Measurements from ENCODE around the gene NPLOC4.
A peak's percentile ranks its signal among the peaks of the same experiment; 100 is the strongest.

NPLOC4 gene

GRCh38 chr17:81672954-81673353 lies 36.0 kb upstream of the NPLOC4 start:
- ATAC-seq (replicated peaks) = no peak
- H3K4me3 Mint-ChIP-seq = no peak overlapping the region
- H3K9me3 Mint-ChIP-seq = no peaks in the 10 kb centered on the region

GRCh38 chr17:81672504-81672903 lies 35.6 kb upstream of the NPLOC4 start:
- peaks cover 45 to 50% of the 10 kb centered on the region in 2 donors for H3K36me3 Mint-ChIP-seq
- no peak overlapping the region for H3K27ac Mint-ChIP-seq
- no peaks in the 10 kb centered on the region for H3K9me3 Mint-ChIP-seq
- H3K4me1 Mint-ChIP-seq = peaks cover 19 to 50% of the 10 kb centered on the region in 2 donors
- H3K27me3 Mint-ChIP-seq = no peaks in the 10 kb centered on the region
- ATAC-seq (replicated peaks) = no peak
- no peak overlapping the region for H3K4me3 Mint-ChIP-seq
- no peak for DNase-seq

More at GRCh38 chr17:81672954-81673353, 36.0 kb upstream of the NPLOC4 start:
- no peak for DNase-seq
- no peak overlapping the region for H3K27ac Mint-ChIP-seq
- no peaks in the 10 kb centered on the region for H3K27me3 Mint-ChIP-seq
- H3K36me3 Mint-ChIP-seq = peaks cover 40 to 48% of the 10 kb centered on the region in 2 donors
- peaks cover 14 to 45% of the 10 kb centered on the region in 2 donors for H3K4me1 Mint-ChIP-seq

GRCh38 chr17:81667754-81668153 lies 30.8 kb upstream of the NPLOC4 start:
- ATAC-seq (replicated peaks) (no peak), DNase-seq (no peak)
- H3K4me1 Mint-ChIP-seq = peaks cover 21 to 43% of the 10 kb centered on the region in 2 donors
- H3K36me3 Mint-ChIP-seq = peaks cover 46 to 63% of the 10 kb centered on the region in 2 donors
- peak overlapping the region; percentile 90 for H3K4me3 Mint-ChIP-seq
- H3K9me3 Mint-ChIP-seq = no peaks in the 10 kb centered on the region
- H3K27me3 Mint-ChIP-seq = no peaks in the 10 kb centered on the region
- peak overlapping the region; percentile 96 for H3K27ac Mint-ChIP-seq

- no peaks in the 10 kb centered on the region for H3K9me3 Mint-ChIP-seq
- peak within 1 kb of the TSS; percentile 90 for H3K4me3 Mint-ChIP-seq
- H3K4me1 Mint-ChIP-seq = peaks cover 21 to 38% of the 10 kb centered on the region in 2 donors
- DNase-seq = peak; percentile 94
- H3K36me3 Mint-ChIP-seq = peaks cover 35 to 55% of the 10 kb centered on the region in 2 donors
- H3K27ac Mint-ChIP-seq = peak within 1 kb of the TSS; percentile 96
- peak; percentile 94 to 96 for ATAC-seq (replicated peaks)
- no peaks in the 10 kb centered on the region for H3K27me3 Mint-ChIP-seq
These were observed 29.7 kb upstream of the NPLOC4 start, which contains the start of the genes CCDC137 and OXLD1 for GRCh38 chr17:81666342-81667191. Gene CCDC137, plus strand, starts transcription at chr17:81666737. Its CDS starts 30 bp downstream, at chr17:81666767. Gene OXLD1, minus strand, starts transcription at chr17:81666605. Its CDS starts 28 bp downstream, at chr17:81666577.

GRCh38 chr17:81666092-81666341 lies 29.1 kb upstream of the NPLOC4 start:
- Mint-ChIP-seq H3K36me3 (peaks cover 35 to 50% of the 10 kb centered on the region in 2 donors), H3K4me1 (peaks cover 21 to 38% of the 10 kb centered on the region in 2 donors), H3K27me3 (no peaks in the 10 kb centered on the region), H3K9me3 (no peaks in the 10 kb centered on the region), H3K27ac (peak overlapping the region; percentile 96), H3K4me3 (peak overlapping the region; percentile 90)
- no peak for DNase-seq
- ATAC-seq (replicated peaks) = no peak

- peak overlapping the region; percentile 96 for H3K27ac Mint-ChIP-seq
- H3K27me3 Mint-ChIP-seq = no peaks in the 10 kb centered on the region
- H3K4me1 Mint-ChIP-seq = peaks cover 21 to 38% of the 10 kb centered on the region in 2 donors
- H3K36me3 Mint-ChIP-seq = peaks cover 35 to 50% of the 10 kb centered on the region in 2 donors
- H3K4me3 Mint-ChIP-seq = peak overlapping the region; percentile 90
- ATAC-seq (replicated peaks) (peak; percentile 42 to 45), DNase-seq (no peak)
- no peaks in the 10 kb centered on the region for H3K9me3 Mint-ChIP-seq
These were observed 28.5 kb upstream of the NPLOC4 start for GRCh38 chr17:81665205-81666091.

- no peaks in the 10 kb centered on the region for H3K9me3 Mint-ChIP-seq
- no peak for DNase-seq
- H3K27me3 Mint-ChIP-seq = no peaks in the 10 kb centered on the region
- H3K36me3 Mint-ChIP-seq = peaks cover 26 to 37% of the 10 kb centered on the region in 2 donors
- ATAC-seq (replicated peaks) = no peak
- peak overlapping the region; percentile 37 for H3K27ac Mint-ChIP-seq
- H3K4me1 Mint-ChIP-seq = peaks cover 21 to 38% of the 10 kb centered on the region in 2 donors
- peak overlapping the region; percentile 13 to 32 for H3K4me3 Mint-ChIP-seq
These were observed 27.1 kb upstream of the NPLOC4 start for GRCh38 chr17:81664051-81664470.

GRCh38 chr17:81662002-81662401 lies 25.1 kb upstream of the NPLOC4 start:
- peaks cover 18 to 24% of the 10 kb centered on the region in 2 donors for H3K36me3 Mint-ChIP-seq
- H3K4me1 Mint-ChIP-seq = peaks cover 11 to 22% of the 10 kb centered on the region in 2 donors
- no peak overlapping the region for H3K27ac Mint-ChIP-seq
- DNase-seq = no peak
- no peak overlapping the region for H3K4me3 Mint-ChIP-seq
- ATAC-seq (replicated peaks) = no peak
- H3K27me3 Mint-ChIP-seq = no peaks in the 10 kb centered on the region
- H3K9me3 Mint-ChIP-seq = no peaks in the 10 kb centered on the region

GRCh38 chr17:81660441-81660840 lies 23.5 kb upstream of the NPLOC4 start:
- H3K27ac Mint-ChIP-seq = no peak overlapping the region
- H3K9me3 Mint-ChIP-seq = no peaks in the 10 kb centered on the region
- H3K4me3 Mint-ChIP-seq = no peak overlapping the region
- H3K4me1 Mint-ChIP-seq = peaks cover 5 to 10% of the 10 kb centered on the region in 2 donors
- DNase-seq (no peak), ATAC-seq (replicated peaks) (no peak)
- H3K36me3 Mint-ChIP-seq = peaks cover 10 to 11% of the 10 kb centered on the region in 2 donors
- no peaks in the 10 kb centered on the region for H3K27me3 Mint-ChIP-seq

- Mint-ChIP-seq H3K27me3 (peaks cover 0 to 3% of the 10 kb centered on the region in 2 donors), H3K4me3 (no peak overlapping the region), H3K36me3 (peaks cover under 1 to 2% of the 10 kb centered on the region in 2 donors), H3K9me3 (no peaks in the 10 kb centered on the region), H3K27ac (no peak overlapping the region), H3K4me1 (peaks cover 3 to 8% of the 10 kb centered on the region in 2 donors)
- ATAC-seq (replicated peaks) = peak in 1 of 2 donors; percentile 54
- no peak for DNase-seq
These were observed 22.1 kb upstream of the NPLOC4 start for GRCh38 chr17:81659038-81659437.

- peaks cover 15 to 21% of the 10 kb centered on the region in 2 donors for H3K4me1 Mint-ChIP-seq
- H3K36me3 Mint-ChIP-seq = peaks cover 2% of the 10 kb centered on the region in 2 donors
- peaks cover 9 to 19% of the 10 kb centered on the region in 2 donors for H3K27me3 Mint-ChIP-seq
- H3K27ac Mint-ChIP-seq = peak overlapping the region; percentile 5
- no peak overlapping the region for H3K4me3 Mint-ChIP-seq
- no peak for ATAC-seq (replicated peaks)
- no peak for DNase-seq
- no peaks in the 10 kb centered on the region for H3K9me3 Mint-ChIP-seq
These were observed 19.9 kb upstream of the NPLOC4 start for GRCh38 chr17:81656835-81657234.

- no peak for ATAC-seq (replicated peaks)
- H3K9me3 Mint-ChIP-seq = no peaks in the 10 kb centered on the region
- H3K36me3 Mint-ChIP-seq = peaks cover 3 to 4% of the 10 kb centered on the region in 2 donors
- H3K4me3 Mint-ChIP-seq = no peak within 1 kb of the TSS
- H3K27ac Mint-ChIP-seq = peak within 1 kb of the TSS; percentile 5
- DNase-seq = no peak
- H3K4me1 Mint-ChIP-seq = peaks cover 17 to 21% of the 10 kb centered on the region in 2 donors
- H3K27me3 Mint-ChIP-seq = peaks cover 13 to 23% of the 10 kb centered on the region in 2 donors
These were observed 19.3 kb upstream of the NPLOC4 start, which contains the start of gene PDE6G for GRCh38 chr17:81656118-81656743. Gene PDE6G, minus strand, starts transcription at chr17:81656542. Its CDS starts 3,237 bp downstream, at chr17:81653305.

- no peaks in the 10 kb centered on the region for H3K9me3 Mint-ChIP-seq
- ATAC-seq (replicated peaks) (no peak), DNase-seq (no peak)
- H3K4me1 Mint-ChIP-seq = peaks cover 17 to 21% of the 10 kb centered on the region in 2 donors
- no peak overlapping the region for H3K4me3 Mint-ChIP-seq
- peaks cover 13 to 26% of the 10 kb centered on the region in 2 donors for H3K27me3 Mint-ChIP-seq
- H3K36me3 Mint-ChIP-seq = peaks cover 3 to 4% of the 10 kb centered on the region in 2 donors
- H3K27ac Mint-ChIP-seq = no peak overlapping the region
These were observed 18.6 kb upstream of the NPLOC4 start for GRCh38 chr17:81655378-81656117.
